Measurements from ENCODE around the gene FOXP1.

GRCh38 chr3:71002298-71002697 is 581.2 kb downstream of the FOXP1 start:
- TF ChIP-seq MXI1 (conservative IDR thresholded peaks at IDR 0.05; ENCODE audit: poor library complexity, severe bottlenecking) (no peak), EZH2 (IDR thresholded peaks at IDR 0.05; ENCODE audit: borderline replicate concordance, insufficient read depth, low read length, poor library complexity, severe bottlenecking) (no peak), EP300 (conservative IDR thresholded peaks at IDR 0.05; ENCODE audit: poor library complexity, severe bottlenecking) (no peak), REST (IDR thresholded peaks at IDR 0.05; ENCODE audit: borderline replicate concordance) (no peak)
- TF ChIP-seq, protein P1, sequence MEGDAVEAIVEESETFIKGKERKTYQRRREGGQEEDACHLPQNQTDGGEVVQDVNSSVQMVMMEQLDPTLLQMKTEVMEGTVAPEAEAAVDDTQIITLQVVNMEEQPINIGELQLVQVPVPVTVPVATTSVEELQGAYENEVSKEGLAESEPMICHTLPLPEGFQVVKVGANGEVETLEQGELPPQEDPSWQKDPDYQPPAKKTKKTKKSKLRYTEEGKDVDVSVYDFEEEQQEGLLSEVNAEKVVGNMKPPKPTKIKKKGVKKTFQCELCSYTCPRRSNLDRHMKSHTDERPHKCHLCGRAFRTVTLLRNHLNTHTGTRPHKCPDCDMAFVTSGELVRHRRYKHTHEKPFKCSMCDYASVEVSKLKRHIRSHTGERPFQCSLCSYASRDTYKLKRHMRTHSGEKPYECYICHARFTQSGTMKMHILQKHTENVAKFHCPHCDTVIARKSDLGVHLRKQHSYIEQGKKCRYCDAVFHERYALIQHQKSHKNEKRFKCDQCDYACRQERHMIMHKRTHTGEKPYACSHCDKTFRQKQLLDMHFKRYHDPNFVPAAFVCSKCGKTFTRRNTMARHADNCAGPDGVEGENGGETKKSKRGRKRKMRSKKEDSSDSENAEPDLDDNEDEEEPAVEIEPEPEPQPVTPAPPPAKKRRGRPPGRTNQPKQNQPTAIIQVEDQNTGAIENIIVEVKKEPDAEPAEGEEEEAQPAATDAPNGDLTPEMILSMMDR (IDR thresholded peaks at IDR 0.05; ENCODE audit: poor library complexity, severe bottlenecking) = no peak
